NCI-H526 (cell line): ENCODE data around the gene FETUB.
"Not testable (repeated sequence)": the region's sequence is repeated elsewhere in the genome, so short reads cannot be mapped to it uniquely, and the experiment has no call there.

Experiments
- DNase-seq, 2 experiments: peaks; one replicate each; lab custom pipeline; 2025; lab: John Stamatoyannopoulos, UW

Gene FETUB

DNA sequence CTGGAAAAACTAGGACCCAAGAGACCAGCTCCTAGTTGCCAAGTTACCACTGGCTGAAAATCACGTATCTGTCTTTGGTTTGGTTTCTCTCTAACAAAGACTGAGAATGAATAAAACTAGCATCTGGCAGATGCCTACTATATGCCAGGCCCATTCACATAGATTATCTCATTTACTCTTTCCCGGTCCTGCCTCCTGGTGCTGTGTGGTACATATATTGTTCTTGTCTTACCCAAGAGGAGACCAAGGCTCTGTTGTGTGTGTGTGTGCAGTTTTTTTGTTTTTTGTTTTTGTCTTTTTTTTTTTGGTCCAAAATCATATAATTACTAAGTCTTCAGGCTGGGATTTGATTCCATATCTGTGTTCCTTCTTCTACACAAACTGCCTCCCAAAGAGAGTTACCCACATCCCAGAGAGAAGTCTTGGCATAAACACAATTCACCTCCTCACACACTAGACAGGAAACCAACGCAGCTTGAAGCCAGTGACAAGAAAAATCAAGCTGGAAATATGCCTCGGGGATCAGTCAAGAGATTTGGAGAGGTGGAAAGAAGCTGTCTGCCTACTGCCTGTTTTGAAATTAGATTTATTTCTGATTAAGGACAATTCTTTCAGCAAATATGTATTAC is 26.4 kb upstream of the FETUB start:
- DNase-seq: no peak

DNA sequence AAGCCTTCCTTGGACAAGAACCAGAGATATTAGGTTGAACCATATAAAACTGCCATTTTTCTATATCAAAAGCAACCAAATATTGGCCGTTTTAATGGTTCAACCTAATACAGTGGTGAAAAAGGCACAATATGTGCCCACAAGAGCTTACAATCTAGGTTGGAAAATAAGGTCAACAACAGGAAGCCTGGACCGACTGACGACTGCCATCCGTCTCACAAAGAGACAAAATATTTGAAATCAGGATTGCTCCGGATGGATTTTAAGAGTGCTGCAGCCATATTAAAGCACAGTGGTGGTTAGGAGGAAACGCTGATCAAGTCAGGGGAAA is 26.0 kb upstream of the FETUB start:
- no peak for DNase-seq

GRCh38 chr3:186614597-186615483 is 25.4 kb upstream of the FETUB start:
- DNase-seq: peak; percentile 72 to 87

DNA sequence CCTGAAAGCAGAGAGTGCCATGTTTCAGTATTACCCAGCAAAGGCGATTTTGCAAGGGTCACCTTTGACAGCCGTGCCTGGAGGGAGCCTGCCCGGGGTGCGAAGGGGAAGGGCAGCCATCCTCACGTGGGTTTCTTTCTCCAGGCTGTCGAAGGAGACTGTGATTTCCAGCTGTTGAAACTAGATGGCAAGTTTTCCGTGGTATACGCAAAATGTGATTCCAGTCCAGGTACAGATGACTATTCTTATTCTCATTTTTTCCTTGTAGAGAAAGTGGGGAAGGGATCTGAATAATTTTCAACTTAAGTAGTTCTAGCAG is 23.9 kb upstream of the FETUB start:
- DNase-seq: no peak

GRCh38 chr3:186617036-186617946 is 22.9 kb upstream of the FETUB start:
- DNase-seq: peak; percentile 50 to 87

DNA sequence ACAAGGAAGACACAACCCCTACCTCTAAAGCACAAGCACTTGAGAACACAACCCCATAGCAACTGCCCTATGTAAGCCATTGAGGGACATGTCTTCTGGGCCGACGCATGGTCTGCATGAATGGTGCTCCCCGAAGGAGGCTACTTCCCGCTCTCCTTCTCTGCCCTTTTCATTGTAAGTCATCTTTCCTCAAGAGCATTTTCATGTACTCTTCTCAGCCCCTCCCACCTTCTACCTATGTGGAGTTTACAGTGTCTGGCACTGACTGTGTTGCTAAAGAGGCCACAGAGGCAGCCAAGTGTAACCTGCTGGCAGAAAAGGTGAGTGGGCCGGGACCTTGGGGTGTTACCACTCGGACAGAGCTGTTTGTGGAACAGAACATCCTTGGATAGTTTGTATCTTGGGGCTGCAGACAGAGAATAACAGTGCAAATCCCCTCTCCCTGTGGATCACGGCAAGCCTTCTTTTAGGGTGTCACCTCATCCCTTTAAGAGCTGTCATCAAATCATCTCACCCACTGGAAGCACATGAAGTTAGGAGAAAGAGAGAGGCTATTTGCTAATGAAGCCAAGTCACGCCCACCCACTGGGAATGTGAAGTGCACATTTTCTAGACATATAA is 21.8 kb upstream of the FETUB start:
- no peak for DNase-seq

DNA sequence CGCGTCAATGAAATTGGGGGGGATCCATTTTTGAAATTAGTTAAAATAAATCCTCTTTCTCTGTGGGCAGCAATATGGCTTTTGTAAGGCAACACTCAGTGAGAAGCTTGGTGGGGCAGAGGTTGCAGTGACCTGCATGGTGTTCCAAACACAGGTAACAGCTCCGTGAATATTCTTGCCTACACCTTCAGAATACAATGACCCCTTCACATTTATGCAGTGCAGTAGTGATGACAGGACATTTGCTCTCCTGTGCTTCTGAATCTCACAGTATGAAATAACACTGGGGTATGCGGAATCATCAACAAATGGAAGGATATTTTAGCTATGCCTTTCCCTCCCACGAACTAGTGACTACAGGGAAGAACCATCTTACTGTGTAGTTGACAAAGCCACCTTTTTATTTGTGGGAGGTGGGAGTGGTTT is 20.4 kb upstream of the FETUB start:
- no peak for DNase-seq

GRCh38 chr3:186620213-186621092 is 19.7 kb upstream of the FETUB start:
- DNase-seq: no peak

DNA sequence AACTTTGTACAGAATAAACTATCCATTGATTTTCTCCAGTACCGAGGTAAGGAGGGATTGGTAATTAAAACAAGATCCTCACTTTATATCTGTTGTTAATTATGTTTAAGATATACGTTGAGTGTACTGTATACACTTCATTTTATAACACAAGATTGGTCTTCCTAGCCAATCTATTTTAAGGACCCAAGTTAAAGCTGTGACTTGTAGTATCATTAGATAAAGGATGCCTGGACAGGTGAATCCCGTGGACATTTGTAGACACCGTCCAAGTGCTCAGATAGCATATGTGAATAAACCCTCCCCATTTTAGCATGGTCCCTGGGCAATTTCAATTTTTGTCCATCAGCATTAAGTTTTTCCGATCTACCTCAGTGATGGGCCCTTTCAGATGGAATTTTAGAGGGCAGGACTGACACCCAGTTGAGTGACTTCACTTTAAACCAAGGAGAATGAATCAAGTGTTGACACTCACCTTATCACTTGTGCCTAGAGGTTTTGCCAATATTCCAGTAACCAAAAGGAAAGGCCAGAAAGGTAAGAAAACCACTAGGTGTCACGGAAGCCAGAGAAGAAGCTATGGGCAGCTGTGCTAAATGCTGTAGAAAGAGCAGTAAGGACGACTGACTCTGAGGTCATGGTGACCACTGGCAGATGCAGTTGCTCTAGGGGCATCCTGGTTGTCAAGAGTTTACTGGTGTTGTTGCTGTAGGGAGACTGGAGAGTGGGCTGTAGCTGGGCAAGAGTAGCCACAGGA is 18.1 kb upstream of the FETUB start:
- DNase-seq: no peak

DNA sequence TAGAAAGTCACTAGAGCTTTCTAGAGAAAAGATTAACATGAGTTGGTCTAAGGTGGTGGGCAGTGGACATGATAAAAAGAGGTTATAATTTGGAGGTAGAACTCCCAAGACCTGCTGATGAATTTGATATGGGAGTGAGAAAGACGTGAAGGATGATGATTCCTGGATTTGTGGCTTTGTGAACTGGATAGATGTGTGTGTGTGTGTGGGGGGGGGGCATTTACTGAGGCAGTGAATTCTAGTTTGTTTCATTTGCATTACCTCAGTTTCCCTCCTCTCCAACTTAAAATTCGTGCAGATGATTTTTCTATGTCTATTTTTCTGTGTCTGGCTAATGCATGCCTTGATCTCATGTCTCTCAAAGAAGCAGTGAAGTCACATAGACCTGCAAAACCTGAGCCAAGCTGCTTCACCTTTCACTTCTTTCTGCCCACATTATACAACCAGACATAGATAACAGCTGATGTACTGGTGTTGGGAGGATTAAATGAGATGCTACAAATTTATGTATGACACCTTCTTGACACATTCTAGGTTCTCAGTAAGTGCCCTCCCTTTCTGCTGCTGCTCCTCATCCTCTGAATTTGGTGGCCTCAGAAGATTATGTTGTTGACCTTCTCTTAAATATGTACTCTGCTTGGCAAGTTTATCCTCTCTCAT is 17.4 kb upstream of the FETUB start:
- no peak for DNase-seq

DNA sequence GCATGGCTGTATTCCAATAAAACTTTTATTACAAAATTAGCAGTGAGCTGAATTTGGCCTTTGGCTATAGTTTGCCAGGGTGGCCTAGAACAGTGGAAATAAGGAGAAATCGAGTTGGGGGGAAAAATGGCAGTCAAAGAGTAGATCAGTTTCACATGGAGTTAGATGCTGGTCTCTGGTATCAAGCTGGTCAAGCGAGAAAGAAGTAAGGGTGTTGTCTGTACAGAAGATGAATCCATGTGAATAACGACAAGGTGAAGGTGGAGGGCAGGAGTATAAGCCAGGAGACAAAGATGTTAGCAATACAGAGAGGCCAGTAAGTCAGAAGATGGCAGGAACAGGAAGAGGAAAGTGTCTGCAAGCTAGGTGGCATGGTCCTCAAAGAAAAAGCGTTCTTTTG is 15.6 kb upstream of the FETUB start:
- DNase-seq: no peak

DNA sequence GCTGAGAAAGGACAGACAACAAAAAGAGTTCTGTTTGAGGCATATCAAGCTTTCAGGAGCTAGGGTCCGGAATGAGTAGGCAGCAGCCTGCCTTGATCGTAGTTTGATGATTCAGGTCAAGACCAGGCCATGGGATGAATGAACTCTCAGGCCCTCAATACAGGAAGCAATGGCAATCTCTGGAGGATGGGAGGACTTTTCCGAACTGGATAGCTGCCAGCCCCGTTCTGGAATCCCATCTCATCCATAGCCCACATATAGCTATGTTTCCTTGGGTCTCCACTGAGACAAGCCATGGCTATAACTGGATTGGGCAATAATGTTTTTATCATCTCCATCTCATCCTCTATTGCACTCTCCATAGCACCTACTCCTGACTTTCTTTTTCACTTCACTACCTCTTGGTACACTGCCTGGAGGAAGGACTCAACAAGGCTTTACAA is 14.6 kb upstream of the FETUB start:
- no peak for DNase-seq

GRCh38 chr3:186626254-186626847 is 13.8 kb upstream of the FETUB start:
- no peak for DNase-seq

- DNase-seq: no peak
Observed at GRCh38 chr3:186627852-186628414, 12.3 kb upstream of the FETUB start.

GRCh38 chr3:186628756-186629155 is 11.4 kb upstream of the FETUB start:
- no peak for DNase-seq

- no peak for DNase-seq
Observed at GRCh38 chr3:186630950-186631641, 9.1 kb upstream of the FETUB start.

GRCh38 chr3:186633481-186633880 is 6.7 kb upstream of the FETUB start:
- DNase-seq: no peak

- DNase-seq: not testable (repeated sequence)
Observed at GRCh38 chr3:186634207-186634606, 6.0 kb upstream of the FETUB start.

GRCh38 chr3:186635532-186635931 is 4.7 kb upstream of the FETUB start:
- no peak for DNase-seq
